ENCODE results near the gene TEPSIN.

The TEPSIN gene

GRCh38 chr17:81259058-81259605, 20.3 kb upstream of the TEPSIN start:
- TF ChIP-seq CTCF (conservative IDR thresholded peaks at IDR 0.05) (no peak), ZFX (IDR thresholded peaks at IDR 0.05) (no peak)
- no peak overlapping the region for H3K27ac ChIP-seq

- TF ChIP-seq CTCF (conservative IDR thresholded peaks at IDR 0.05), result no peak
- no peak for TF ChIP-seq ZFX (IDR thresholded peaks at IDR 0.05)
- no peak overlapping the region for H3K27ac ChIP-seq
Measured at GRCh38 chr17:81258292-81258691, 19.4 kb upstream of the TEPSIN start.

- H3K27ac ChIP-seq, result no peak overlapping the region
- TF ChIP-seq CTCF (conservative IDR thresholded peaks at IDR 0.05), result no peak
- no peak for TF ChIP-seq ZFX (IDR thresholded peaks at IDR 0.05)
Measured at GRCh38 chr17:81257533-81257932, 18.7 kb upstream of the TEPSIN start.

- H3K27ac ChIP-seq, result no peak overlapping the region
- TF ChIP-seq ZFX (IDR thresholded peaks at IDR 0.05), result no peak
- TF ChIP-seq CTCF (conservative IDR thresholded peaks at IDR 0.05), result no peak
Measured at GRCh38 chr17:81256616-81257015, 17.8 kb upstream of the TEPSIN start.

GRCh38 chr17:81254955-81255717, 16.3 kb upstream of the TEPSIN start:
- H3K27ac ChIP-seq, result peak overlapping the region; percentile 23; the same call in 1 of the 2 replicates
- TF ChIP-seq ZFX (IDR thresholded peaks at IDR 0.05) (no peak), CTCF (conservative IDR thresholded peaks at IDR 0.05) (peak; percentile 82)

- H3K27ac ChIP-seq, result no peak overlapping the region
Measured at GRCh38 chr17:81253358-81254131, 14.7 kb upstream of the TEPSIN start.

More at GRCh38 chr17:81253358-81254131, 14.7 kb upstream of the TEPSIN start:
- TF ChIP-seq CTCF (conservative IDR thresholded peaks at IDR 0.05), result peak; percentile 89
- TF ChIP-seq ZFX (IDR thresholded peaks at IDR 0.05), result no peak

Measured in C4-2B (cell line).